OCI-M2 (cell line): ENCODE results near the gene EFL1.

ENCODE experiments used
- DNase-seq: peaks from one replicate; lab custom pipeline; 2025; ENCODE audit not compliant: unreplicated experiment; lab: John Stamatoyannopoulos, UW

Gene EFL1

GRCh38 chr15:82093325-82093724 is 169.2 kb downstream of the EFL1 start:
- no peak for DNase-seq

- DNase-seq = no peak
Observed at GRCh38 chr15:82091636-82092140, 170.8 kb downstream of the EFL1 start.

GRCh38 chr15:82086243-82086995 is 176.1 kb downstream of the EFL1 start:
- DNase-seq = no peak

- DNase-seq = no peak
Observed at GRCh38 chr15:82081914-82082762, 180.4 kb downstream of the EFL1 start.

- no peak for DNase-seq
Observed at GRCh38 chr15:82080774-82081173, 181.8 kb downstream of the EFL1 start.
